GM12801 (cell line): ENCODE measurements around the gene SLC30A3.

Source experiments
- CTCF ChIP-seq: IDR thresholded peaks from one replicate; pipeline ENCODE4 v1.5.1; 2011; ENCODE audit warnings: control low read depth; ENCODE audit not compliant: insufficient read length; ENCODE audit errors: extremely low read depth

The SLC30A3 gene

GRCh38 chr2:27225526-27225925 is 37.3 kb downstream of the SLC30A3 start:
- TF ChIP-seq CTCF: no peak

GRCh38 chr2:27223416-27223815 is 39.4 kb downstream of the SLC30A3 start:
- no peak for TF ChIP-seq CTCF

GRCh38 chr2:27222407-27222806 is 40.4 kb downstream of the SLC30A3 start:
- no peak for TF ChIP-seq CTCF

GRCh38 chr2:27221166-27221565 is 41.7 kb downstream of the SLC30A3 start:
- no peak for TF ChIP-seq CTCF

GRCh38 chr2:27220091-27220490 is 42.8 kb downstream of the SLC30A3 start:
- no peak for TF ChIP-seq CTCF

- no peak for TF ChIP-seq CTCF
Observed at GRCh38 chr2:27219091-27219490, 43.8 kb downstream of the SLC30A3 start.

- TF ChIP-seq CTCF: no peak
Observed at GRCh38 chr2:27218614-27219013, 44.2 kb downstream of the SLC30A3 start.
